Vagina (tissue), 2 donors: ENCODE data around the gene TEAD4. TPM values are rescaled to one million over a fixed set of nuclear protein-coding genes. Genes with fewer than 3 reads are reported as not detected.

Experiments used
- DNase-seq, 2 donors: peaks; one replicate each; pipeline ENCODE4 v3.0.0-alpha.2; 2017; ENCODE audit errors: extremely low spot score in 2 of 2
- H3K27ac ChIP-seq: fragments of 200-600 bp; sonication (generic); one replicate; pipeline ENCODE4 v1.5.1; 2019
- H3K27me3 ChIP-seq: fragments of 200-600 bp; sonication (generic); one replicate; pipeline ENCODE4 v1.5.1; 2019
- H3K36me3 ChIP-seq, 2 donors: fragments of 200-600 bp; sonication (generic); one replicate each; pipeline ENCODE4 v1.5.1; 2017 to 2019
- H3K4me1 ChIP-seq: fragments of 200-600 bp; sonication (generic); one replicate; pipeline ENCODE4 v1.5.1; 2019
- H3K4me3 ChIP-seq, 2 donors: fragments of 200-600 bp; sonication (generic); 1 replicate in 1 of 2; 2 replicates in 1 of 2; pipeline ENCODE4 v1.5.1; 2016 to 2019
- H3K9me3 ChIP-seq: fragments of 200-600 bp; sonication (generic); one replicate; pipeline ENCODE4 v1.5.1; 2019
- CTCF ChIP-seq, 3 experiments: fragments of 450-650 bp in 2 of 3; fragments of 200-600 bp in 1 of 3; sonication (generic) in 1 of 3; IDR thresholded peaks; one replicate each; pipeline ENCODE4 v1.5.1; 2017 to 2019; ENCODE audit warnings: antibody characterized with exemption in 3 of 3, mild to moderate bottlenecking in 2 of 3, moderate library complexity in 2 of 3
- POLR2A ChIP-seq, 2 donors: fragments of 450-650 bp; IDR thresholded peaks; one replicate each; pipeline ENCODE4 v1.6.1; 2017; ENCODE audit warnings: antibody characterized with exemption in 2 of 2, mild to moderate bottlenecking in 2 of 2, moderate library complexity in 2 of 2
- POLR2AphosphoS5 ChIP-seq, 2 donors: sonication (generic); formaldehyde crosslinking; IDR thresholded peaks; one replicate each; pipeline ENCODE4 v1.9.0; 2017; ENCODE audit warnings: antibody characterized with exemption in 2 of 2, mild to moderate bottlenecking in 2 of 2, low read depth in 1 of 2; ENCODE audit not compliant: insufficient read depth in 1 of 2
- intact Hi-C: fragments of 100-400 bp; cut with DNase I; formaldehyde crosslinking; loops from one replicate; pipeline ENCODE4 v1.15.1; 2023
- total RNA-seq: library from RNA; depleted of rRNA; stranded (reverse); fragments of >200 nt; gene quantifications from one replicate; pipeline ENCODE4 v1.2.3, GENCODE V29; 2016

Gene TEAD4
- total RNA-seq, 1 donor from 2014 or later = 18.7 TPM

DNA sequence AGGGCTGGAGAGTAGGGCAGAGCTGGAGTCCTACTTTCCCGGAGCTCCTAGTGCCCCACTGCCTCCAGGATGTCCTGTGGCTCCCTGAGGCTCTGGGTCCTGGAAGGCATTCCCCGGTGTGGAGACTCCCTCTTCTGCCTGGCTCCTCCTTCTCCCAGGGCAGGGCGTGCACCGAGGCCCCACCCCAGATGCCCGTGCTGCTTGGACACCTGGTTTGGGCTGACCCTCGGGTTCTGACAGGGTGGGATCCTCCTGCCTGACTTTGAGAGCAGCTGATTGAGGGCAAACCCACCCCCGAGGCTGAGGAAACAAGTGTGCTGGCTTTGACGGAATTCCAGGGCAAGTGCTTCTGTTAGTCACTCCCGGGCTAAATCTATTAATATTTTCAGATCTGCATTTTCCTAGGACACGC lies 15.4 kb downstream of the TEAD4 start:
- Histone ChIP-seq H3K4me3 (no peak overlapping the region), H3K9me3 (no peaks in the 10 kb centered on the region), H3K27me3 (no peaks in the 10 kb centered on the region), H3K4me1 (no peaks in the 10 kb centered on the region), H3K36me3 (no peaks in the 10 kb centered on the region), H3K27ac (no peak overlapping the region)
- TF ChIP-seq POLR2A (IDR thresholded peaks at IDR 0.05) = no peak
- no peak for TF ChIP-seq POLR2AphosphoS5 (IDR thresholded peaks at IDR 0.05; ENCODE audit: insufficient read depth in 1 of 2, low read depth in 1 of 2)
- no peak for TF ChIP-seq CTCF (IDR thresholded peaks at IDR 0.05)
- intact Hi-C loops = no loop called here
- DNase-seq = no peak

DNA sequence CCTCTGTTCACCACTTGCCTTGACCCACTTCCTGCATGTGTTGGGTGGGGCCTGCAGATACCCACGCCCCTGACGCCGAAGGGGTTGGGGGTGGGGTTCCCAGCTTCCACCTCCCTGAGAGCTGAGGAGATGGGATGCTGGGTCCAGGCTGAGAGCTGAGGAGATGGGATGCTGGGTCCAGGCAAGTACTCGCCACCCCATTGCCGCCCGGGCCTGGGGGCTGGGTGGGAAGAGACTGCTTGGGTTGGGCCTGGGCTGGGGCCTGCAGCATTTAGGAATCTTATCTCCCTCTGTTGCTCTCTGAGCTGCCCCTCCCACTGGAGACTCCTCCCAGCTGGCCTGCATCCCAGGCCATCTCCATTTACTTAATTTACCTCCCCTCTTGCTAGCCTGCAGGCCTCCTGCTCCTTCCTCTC lies 17.4 kb downstream of the TEAD4 start:
- DNase-seq = no peak
- Histone ChIP-seq H3K4me3 (no peak overlapping the region), H3K9me3 (no peaks in the 10 kb centered on the region), H3K27me3 (no peaks in the 10 kb centered on the region), H3K4me1 (no peaks in the 10 kb centered on the region), H3K27ac (no peak overlapping the region), H3K36me3 (no peaks in the 10 kb centered on the region)
- intact Hi-C loops = no loop called here
- TF ChIP-seq CTCF (IDR thresholded peaks at IDR 0.05) (no peak), POLR2A (IDR thresholded peaks at IDR 0.05) (no peak), POLR2AphosphoS5 (IDR thresholded peaks at IDR 0.05; ENCODE audit: insufficient read depth in 1 of 2, low read depth in 1 of 2) (no peak)

DNA sequence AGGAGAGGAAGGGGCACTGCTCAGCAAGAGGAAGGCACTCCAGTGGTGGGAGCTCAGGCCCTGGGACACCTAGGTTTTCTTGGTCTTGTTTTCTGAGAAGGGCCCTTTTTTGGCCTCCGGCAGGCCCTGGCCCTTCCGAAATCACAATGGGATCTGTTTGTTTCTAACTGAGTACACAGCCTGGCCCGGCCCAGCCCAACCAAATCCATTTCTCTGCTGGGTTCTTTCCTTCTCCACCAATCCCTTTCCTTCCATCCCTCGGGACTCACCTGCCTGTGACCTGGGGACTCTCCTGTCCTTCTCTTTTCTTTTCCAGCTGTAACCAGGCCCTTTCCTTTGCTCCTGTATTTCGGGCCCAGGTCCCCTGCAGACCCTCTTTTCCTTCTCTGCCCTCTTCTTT lies 18.6 kb downstream of the TEAD4 start:
- H3K27ac ChIP-seq = no peak overlapping the region
- DNase-seq = no peak
- no peaks in the 10 kb centered on the region for H3K27me3 ChIP-seq
- no peak overlapping the region for H3K4me3 ChIP-seq
- H3K4me1 ChIP-seq = no peaks in the 10 kb centered on the region
- no peaks in the 10 kb centered on the region for H3K36me3 ChIP-seq
- intact Hi-C loops = no loop called here
- no peaks in the 10 kb centered on the region for H3K9me3 ChIP-seq
- TF ChIP-seq POLR2A (IDR thresholded peaks at IDR 0.05) = no peak
- no peak for TF ChIP-seq POLR2AphosphoS5 (IDR thresholded peaks at IDR 0.05; ENCODE audit: insufficient read depth in 1 of 2, low read depth in 1 of 2)
- TF ChIP-seq CTCF (IDR thresholded peaks at IDR 0.05) = no peak

- Histone ChIP-seq H3K27me3 (no peaks in the 10 kb centered on the region), H3K4me1 (no peaks in the 10 kb centered on the region), H3K9me3 (no peaks in the 10 kb centered on the region), H3K4me3 (no peak overlapping the region), H3K27ac (no peak overlapping the region), H3K36me3 (no peaks in the 10 kb centered on the region)
- no peak for TF ChIP-seq POLR2A (IDR thresholded peaks at IDR 0.05)
- TF ChIP-seq POLR2AphosphoS5 (IDR thresholded peaks at IDR 0.05; ENCODE audit: insufficient read depth in 1 of 2, low read depth in 1 of 2) = no peak
- no peak for DNase-seq
- intact Hi-C loops = no loop called here
Observed at GRCh38 chr12:2979806-2980205, 20.6 kb downstream of the TEAD4 start.

DNA sequence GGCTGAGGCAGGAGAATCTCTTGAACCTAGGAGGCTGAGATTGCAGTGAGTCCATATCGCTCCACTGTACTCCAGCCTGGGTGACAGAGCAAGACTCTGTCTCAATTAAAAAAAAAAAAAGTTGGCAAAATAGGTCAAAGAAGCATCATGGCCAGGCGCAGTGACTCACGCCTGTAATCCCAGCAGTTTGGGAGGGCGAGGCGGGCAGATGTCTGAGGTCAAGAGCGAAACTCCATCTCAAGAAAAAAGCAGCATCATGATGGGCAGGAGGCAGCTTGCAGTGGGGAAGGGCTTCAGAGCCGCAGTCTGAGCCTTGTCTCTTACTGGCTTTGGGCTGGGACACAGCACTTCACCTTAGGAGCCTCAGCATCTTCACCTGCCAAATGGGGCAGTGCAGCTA lies 21.4 kb downstream of the TEAD4 start:
- no peak for TF ChIP-seq POLR2AphosphoS5 (IDR thresholded peaks at IDR 0.05; ENCODE audit: insufficient read depth in 1 of 2, low read depth in 1 of 2)
- TF ChIP-seq POLR2A (IDR thresholded peaks at IDR 0.05) = no peak
- TF ChIP-seq CTCF (IDR thresholded peaks at IDR 0.05) = no peak
- Histone ChIP-seq H3K4me3 (no peak overlapping the region), H3K4me1 (no peaks in the 10 kb centered on the region), H3K27me3 (no peaks in the 10 kb centered on the region), H3K27ac (no peak overlapping the region), H3K36me3 (no peaks in the 10 kb centered on the region), H3K9me3 (no peaks in the 10 kb centered on the region)
- intact Hi-C loops = no loop called here
- no peak for DNase-seq

- Histone ChIP-seq H3K9me3 (no peaks in the 10 kb centered on the region), H3K4me3 (no peak overlapping the region), H3K4me1 (no peaks in the 10 kb centered on the region), H3K27ac (no peak overlapping the region), H3K27me3 (no peaks in the 10 kb centered on the region), H3K36me3 (no peaks in the 10 kb centered on the region)
- TF ChIP-seq POLR2A (IDR thresholded peaks at IDR 0.05) (no peak), CTCF (IDR thresholded peaks at IDR 0.05) (no peak), POLR2AphosphoS5 (IDR thresholded peaks at IDR 0.05; ENCODE audit: insufficient read depth in 1 of 2, low read depth in 1 of 2) (no peak)
- DNase-seq = no peak
- intact Hi-C loops = no loop called here
Observed at GRCh38 chr12:2982361-2982760, 23.2 kb downstream of the TEAD4 start.
